ENCODE data around the gene FTSJ3.

FTSJ3 gene

GRCh38 chr17:63817736-63818385, 9.6 kb downstream of the FTSJ3 start:
- CTCF ChIA-PET: no interaction called here
- no peak for TF ChIP-seq CTCF (conservative IDR thresholded peaks at IDR 0.05; ENCODE audit: low read depth)
- DNase-seq (ENCODE audit: low spot score): no peak
- H3K27ac ChIP-seq: peak overlapping the region; percentile 9; the same call in 1 of the 2 replicates
- POLR2A ChIA-PET (ENCODE audit: low non-redundant PET): no interaction called here

- H3K27ac ChIP-seq: no peak overlapping the region
- ChIA-PET CTCF (no interaction called here), POLR2A (ENCODE audit: low non-redundant PET) (no interaction called here)
- no peak for TF ChIP-seq CTCF (conservative IDR thresholded peaks at IDR 0.05; ENCODE audit: low read depth)
- DNase-seq (ENCODE audit: low spot score): no peak
Measured at GRCh38 chr17:63816669-63817068, 10.8 kb downstream of the FTSJ3 start.

DNA sequence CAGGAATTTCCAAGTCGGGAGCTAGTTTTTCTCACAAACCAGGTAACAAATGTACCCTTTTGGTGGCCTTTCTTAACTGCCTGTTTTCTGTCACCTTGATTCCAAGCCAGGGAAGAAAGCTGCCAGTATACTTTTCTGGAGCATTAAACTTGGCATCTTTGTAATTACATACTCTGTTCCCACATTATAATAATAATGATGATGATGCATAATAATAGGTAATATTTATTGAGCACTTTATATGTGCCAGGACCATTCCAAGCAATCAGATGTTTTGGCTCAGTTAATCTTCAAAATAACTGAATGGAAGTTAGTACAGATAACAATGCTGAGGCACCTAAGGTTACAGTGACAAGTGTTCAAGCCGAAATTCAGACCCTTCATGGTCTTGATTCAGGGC, 11.3 kb downstream of the FTSJ3 start:
- ChIA-PET POLR2A (ENCODE audit: low non-redundant PET) (no interaction called here), CTCF (no interaction called here)
- no peak overlapping the region for H3K27ac ChIP-seq
- no peak for DNase-seq (ENCODE audit: low spot score)
- TF ChIP-seq CTCF (conservative IDR thresholded peaks at IDR 0.05; ENCODE audit: low read depth): no peak

DNA sequence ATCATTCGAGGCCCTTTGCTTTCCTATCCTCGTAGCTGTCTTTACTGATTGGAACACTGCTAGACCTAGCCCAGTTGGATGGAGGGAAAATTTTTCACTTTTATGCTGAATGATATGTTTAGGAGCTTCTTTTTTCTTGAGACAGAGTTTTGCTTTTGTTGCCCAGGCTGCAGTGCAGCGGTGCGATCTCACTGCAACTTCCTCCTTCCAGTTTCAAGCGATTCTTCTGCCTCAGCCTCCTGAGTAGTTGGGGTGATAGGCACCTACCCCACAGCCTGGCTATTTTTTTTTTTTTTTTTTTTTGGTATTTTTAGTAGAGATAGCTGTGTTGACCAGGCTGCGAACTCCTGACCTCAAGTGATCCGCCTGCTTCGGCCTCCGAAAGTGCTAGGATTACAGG, 17.5 kb downstream of the FTSJ3 start:
- TF ChIP-seq CTCF (conservative IDR thresholded peaks at IDR 0.05; ENCODE audit: low read depth): no peak
- POLR2A ChIA-PET (ENCODE audit: low non-redundant PET): no interaction called here
- CTCF ChIA-PET: interaction anchor here (0.7 to 1.5 kb wide), 2 partner anchors 24 to 311 kb away, joined by 3 to 4 read pairs; no protein-coding TSS in a partner anchor
- DNase-seq (ENCODE audit: low spot score): no peak
- H3K27ac ChIP-seq: no peak overlapping the region

DNA sequence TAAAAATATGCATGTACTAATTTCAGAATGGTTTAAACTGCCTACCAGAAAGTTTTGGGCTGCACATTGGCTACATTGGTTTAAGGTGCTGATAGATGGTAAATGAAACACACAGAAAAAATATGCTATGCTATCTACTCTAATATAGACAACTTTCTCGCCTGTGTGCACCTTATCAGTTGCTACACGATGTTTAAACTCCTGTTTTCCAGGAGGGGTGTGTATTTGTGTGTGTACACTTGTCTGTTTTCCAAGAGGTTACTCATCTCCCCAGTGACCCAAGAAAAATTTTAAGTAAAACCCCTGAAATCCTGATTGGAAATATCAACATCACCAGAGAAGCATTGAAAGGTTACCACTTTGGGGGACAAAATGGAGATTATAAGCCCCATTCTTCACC, 21.9 kb downstream of the FTSJ3 start:
- ChIA-PET CTCF (no interaction called here), POLR2A (ENCODE audit: low non-redundant PET) (no interaction called here)
- TF ChIP-seq CTCF (conservative IDR thresholded peaks at IDR 0.05; ENCODE audit: low read depth): no peak
- DNase-seq (ENCODE audit: low spot score): no peak
- no peak overlapping the region for H3K27ac ChIP-seq

DNA sequence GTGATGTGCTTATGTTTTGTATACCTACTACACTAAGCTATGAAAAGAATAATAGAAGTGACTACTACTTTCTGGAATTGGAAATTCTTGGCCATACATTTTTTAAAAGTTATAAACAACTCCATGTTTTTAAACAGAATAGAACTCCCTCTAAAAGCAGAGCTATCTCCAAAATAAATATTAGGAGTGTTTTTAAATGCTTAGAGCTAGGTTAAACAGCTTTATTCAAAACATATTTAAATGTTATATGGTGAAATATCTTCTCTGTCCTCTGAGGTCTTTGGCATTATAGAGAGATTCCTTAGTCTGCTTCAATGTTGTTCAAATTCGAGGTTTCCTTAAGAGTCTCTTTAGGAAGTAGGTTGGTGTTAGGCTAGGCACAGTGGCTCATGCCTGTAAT, 23.1 kb downstream of the FTSJ3 start:
- CTCF ChIA-PET: interaction anchor here (0.8 to 0.9 kb wide), 3 partner anchors 30 to 138 kb away, joined by 3 to 4 read pairs (median 3); no protein-coding TSS in a partner anchor
- POLR2A ChIA-PET (ENCODE audit: low non-redundant PET): no interaction called here
- TF ChIP-seq CTCF (conservative IDR thresholded peaks at IDR 0.05; ENCODE audit: low read depth): no peak
- H3K27ac ChIP-seq: no peak overlapping the region
- DNase-seq (ENCODE audit: low spot score): no peak
